ENCODE data around the gene PEBP1.

GRCh38 chr12:118185602-118186397 lies 49.9 kb downstream of the PEBP1 start:
- TF ChIP-seq EZH2phosphoT487 (IDR thresholded peaks at IDR 0.05; ENCODE audit: insufficient read depth, low read depth) (no peak), EZH2 (IDR thresholded peaks at IDR 0.05; ENCODE audit: insufficient read depth, poor library complexity, severe bottlenecking) (no peak)
